Measurements from ENCODE around the gene NACA2. TPM values are rescaled to one million over a fixed set of nuclear protein-coding genes. Genes with fewer than 3 reads are reported as not detected.

Gene NACA2
- total RNA-seq, 1 experiment from 2014 or later, result not detected

DNA sequence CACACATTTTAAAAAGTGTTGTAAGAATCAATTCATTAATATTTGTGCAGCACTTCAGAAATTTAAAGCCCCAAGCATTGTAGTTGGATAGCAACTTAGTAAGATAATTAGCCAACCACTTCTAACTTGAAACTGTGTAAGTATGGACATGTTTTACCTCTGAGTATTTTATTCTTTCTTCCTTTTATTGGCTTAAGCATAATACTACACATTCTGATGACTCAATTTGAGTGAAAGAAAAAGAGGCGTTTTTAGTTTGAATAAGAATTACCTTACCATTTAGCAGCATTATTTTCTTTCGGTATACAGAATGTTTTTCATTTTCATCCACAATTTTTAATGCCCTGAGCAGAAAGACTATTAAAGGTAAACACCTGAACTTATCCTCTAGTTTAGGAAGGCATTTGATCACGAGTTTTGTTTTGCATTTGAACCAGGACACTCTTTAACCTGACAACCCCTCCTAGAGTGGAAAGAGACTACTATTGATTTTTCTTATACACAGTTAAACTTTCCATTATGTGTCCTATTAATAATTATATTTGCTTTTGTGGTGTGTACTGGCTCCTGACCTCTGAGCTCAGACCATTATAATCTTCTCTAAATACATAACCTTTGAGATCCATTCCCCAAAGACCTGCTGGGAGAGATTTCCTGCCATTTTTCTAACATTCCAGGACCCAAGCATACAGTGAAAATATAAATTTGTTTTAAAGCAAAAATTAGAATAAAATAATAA, 9.2 kb downstream of the NACA2 start (continued):
- TF ChIP-seq, protein P1, sequence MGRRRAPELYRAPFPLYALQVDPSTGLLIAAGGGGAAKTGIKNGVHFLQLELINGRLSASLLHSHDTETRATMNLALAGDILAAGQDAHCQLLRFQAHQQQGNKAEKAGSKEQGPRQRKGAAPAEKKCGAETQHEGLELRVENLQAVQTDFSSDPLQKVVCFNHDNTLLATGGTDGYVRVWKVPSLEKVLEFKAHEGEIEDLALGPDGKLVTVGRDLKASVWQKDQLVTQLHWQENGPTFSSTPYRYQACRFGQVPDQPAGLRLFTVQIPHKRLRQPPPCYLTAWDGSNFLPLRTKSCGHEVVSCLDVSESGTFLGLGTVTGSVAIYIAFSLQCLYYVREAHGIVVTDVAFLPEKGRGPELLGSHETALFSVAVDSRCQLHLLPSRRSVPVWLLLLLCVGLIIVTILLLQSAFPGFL (CRISPR knock-in tag; IDR thresholded peaks at IDR 0.05; ENCODE audit: borderline replicate concordance), result no peak
- TF ChIP-seq JAZF1 (CRISPR knock-in tag; IDR thresholded peaks at IDR 0.05) (no peak), HMGA2 (CRISPR knock-in tag; IDR thresholded peaks at IDR 0.05) (no peak)

DNA sequence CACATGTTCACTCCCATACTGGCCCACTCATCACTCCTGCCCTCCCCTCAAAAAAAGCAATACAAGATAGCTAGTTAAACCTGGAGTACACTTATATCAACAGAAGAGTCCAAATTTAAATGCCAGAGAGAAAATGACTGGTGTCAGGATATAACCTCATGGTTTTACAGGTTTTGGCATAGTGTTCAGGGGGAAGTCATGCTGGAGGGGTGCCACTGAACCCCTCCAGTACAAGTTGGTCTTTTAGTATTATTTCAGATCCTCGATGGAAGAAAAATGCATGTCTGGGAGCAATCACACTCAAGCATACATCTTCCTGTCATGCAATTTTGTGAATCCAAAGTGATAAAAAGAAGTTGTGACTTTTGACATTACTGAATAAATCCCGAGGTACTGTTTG, 10.5 kb downstream of the NACA2 start:
- CTCF ChIA-PET, result no interaction called here
- no peaks in the 10 kb centered on the region for H3K36me3 Mint-ChIP-seq
- H3K4me1 Mint-ChIP-seq, result peaks cover 3% of the 10 kb centered on the region; the same call in 1 of the 2 replicates
- H3K4me3 Mint-ChIP-seq, result no peak overlapping the region
- DNase-seq (ENCODE audit: low spot score), result no peak
- H3K27ac Mint-ChIP-seq, result no peak overlapping the region
- H3K27me3 Mint-ChIP-seq (ENCODE audit: low read depth), result no peaks in the 10 kb centered on the region
- POLR2A ChIA-PET, result no interaction called here
- TF ChIP-seq ESRRA (CRISPR knock-in tag; IDR thresholded peaks at IDR 0.05; ENCODE audit: borderline replicate concordance), result no peak
- TF ChIP-seq, protein P2, sequence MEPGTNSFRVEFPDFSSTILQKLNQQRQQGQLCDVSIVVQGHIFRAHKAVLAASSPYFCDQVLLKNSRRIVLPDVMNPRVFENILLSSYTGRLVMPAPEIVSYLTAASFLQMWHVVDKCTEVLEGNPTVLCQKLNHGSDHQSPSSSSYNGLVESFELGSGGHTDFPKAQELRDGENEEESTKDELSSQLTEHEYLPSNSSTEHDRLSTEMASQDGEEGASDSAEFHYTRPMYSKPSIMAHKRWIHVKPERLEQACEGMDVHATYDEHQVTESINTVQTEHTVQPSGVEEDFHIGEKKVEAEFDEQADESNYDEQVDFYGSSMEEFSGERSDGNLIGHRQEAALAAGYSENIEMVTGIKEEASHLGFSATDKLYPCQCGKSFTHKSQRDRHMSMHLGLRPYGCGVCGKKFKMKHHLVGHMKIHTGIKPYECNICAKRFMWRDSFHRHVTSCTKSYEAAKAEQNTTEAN (CRISPR knock-in tag; IDR thresholded peaks at IDR 0.05), result no peak
- TF ChIP-seq NR2C2 (CRISPR knock-in tag; IDR thresholded peaks at IDR 0.05), result no peak
- TF ChIP-seq RORB (CRISPR knock-in tag; IDR thresholded peaks at IDR 0.05), result no peak
- TF ChIP-seq, protein P3, sequence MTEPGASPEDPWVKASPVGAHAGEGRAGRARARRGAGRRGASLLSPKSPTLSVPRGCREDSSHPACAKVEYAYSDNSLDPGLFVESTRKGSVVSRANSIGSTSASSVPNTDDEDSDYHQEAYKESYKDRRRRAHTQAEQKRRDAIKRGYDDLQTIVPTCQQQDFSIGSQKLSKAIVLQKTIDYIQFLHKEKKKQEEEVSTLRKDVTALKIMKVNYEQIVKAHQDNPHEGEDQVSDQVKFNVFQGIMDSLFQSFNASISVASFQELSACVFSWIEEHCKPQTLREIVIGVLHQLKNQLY (CRISPR knock-in tag; IDR thresholded peaks at IDR 0.05), result no peak
- TF ChIP-seq ZNF423 (CRISPR knock-in tag; IDR thresholded peaks at IDR 0.05), result no peak
- no peak for TF ChIP-seq TP53 (CRISPR knock-in tag; IDR thresholded peaks at IDR 0.05)
- TF ChIP-seq OVOL2 (CRISPR knock-in tag; IDR thresholded peaks at IDR 0.05; ENCODE audit: borderline replicate concordance), result no peak
- TF ChIP-seq, protein P1 (CRISPR knock-in tag; IDR thresholded peaks at IDR 0.05; ENCODE audit: borderline replicate concordance), result no peak
- no peak for TF ChIP-seq CBFB (CRISPR knock-in tag; IDR thresholded peaks at IDR 0.05; ENCODE audit: low read depth)
- TF ChIP-seq JUN (CRISPR knock-in tag; IDR thresholded peaks at IDR 0.05), result no peak
- TF ChIP-seq SOX15 (CRISPR knock-in tag; IDR thresholded peaks at IDR 0.05), result no peak
- no peak for TF ChIP-seq GTF2I (CRISPR knock-in tag; conservative IDR thresholded peaks at IDR 0.05)
- TF ChIP-seq, protein P4, sequence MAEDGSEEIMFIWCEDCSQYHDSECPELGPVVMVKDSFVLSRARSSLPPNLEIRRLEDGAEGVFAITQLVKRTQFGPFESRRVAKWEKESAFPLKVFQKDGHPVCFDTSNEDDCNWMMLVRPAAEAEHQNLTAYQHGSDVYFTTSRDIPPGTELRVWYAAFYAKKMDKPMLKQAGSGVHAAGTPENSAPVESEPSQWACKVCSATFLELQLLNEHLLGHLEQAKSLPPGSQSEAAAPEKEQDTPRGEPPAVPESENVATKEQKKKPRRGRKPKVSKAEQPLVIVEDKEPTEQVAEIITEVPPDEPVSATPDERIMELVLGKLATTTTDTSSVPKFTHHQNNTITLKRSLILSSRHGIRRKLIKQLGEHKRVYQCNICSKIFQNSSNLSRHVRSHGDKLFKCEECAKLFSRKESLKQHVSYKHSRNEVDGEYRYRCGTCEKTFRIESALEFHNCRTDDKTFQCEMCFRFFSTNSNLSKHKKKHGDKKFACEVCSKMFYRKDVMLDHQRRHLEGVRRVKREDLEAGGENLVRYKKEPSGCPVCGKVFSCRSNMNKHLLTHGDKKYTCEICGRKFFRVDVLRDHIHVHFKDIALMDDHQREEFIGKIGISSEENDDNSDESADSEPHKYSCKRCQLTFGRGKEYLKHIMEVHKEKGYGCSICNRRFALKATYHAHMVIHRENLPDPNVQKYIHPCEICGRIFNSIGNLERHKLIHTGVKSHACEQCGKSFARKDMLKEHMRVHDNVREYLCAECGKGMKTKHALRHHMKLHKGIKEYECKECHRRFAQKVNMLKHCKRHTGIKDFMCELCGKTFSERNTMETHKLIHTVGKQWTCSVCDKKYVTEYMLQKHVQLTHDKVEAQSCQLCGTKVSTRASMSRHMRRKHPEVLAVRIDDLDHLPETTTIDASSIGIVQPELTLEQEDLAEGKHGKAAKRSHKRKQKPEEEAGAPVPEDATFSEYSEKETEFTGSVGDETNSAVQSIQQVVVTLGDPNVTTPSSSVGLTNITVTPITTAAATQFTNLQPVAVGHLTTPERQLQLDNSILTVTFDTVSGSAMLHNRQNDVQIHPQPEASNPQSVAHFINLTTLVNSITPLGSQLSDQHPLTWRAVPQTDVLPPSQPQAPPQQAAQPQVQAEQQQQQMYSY (CRISPR knock-in tag; IDR thresholded peaks at IDR 0.05), result no peak
- no peak for TF ChIP-seq ZNF416 (CRISPR knock-in tag; IDR thresholded peaks at IDR 0.05)
- no peak for TF ChIP-seq NFYB (CRISPR knock-in tag; conservative IDR thresholded peaks at IDR 0.05; ENCODE audit: low read depth)
- TF ChIP-seq, protein P5, sequence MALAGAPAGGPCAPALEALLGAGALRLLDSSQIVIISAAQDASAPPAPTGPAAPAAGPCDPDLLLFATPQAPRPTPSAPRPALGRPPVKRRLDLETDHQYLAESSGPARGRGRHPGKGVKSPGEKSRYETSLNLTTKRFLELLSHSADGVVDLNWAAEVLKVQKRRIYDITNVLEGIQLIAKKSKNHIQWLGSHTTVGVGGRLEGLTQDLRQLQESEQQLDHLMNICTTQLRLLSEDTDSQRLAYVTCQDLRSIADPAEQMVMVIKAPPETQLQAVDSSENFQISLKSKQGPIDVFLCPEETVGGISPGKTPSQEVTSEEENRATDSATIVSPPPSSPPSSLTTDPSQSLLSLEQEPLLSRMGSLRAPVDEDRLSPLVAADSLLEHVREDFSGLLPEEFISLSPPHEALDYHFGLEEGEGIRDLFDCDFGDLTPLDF (CRISPR knock-in tag; IDR thresholded peaks at IDR 0.05), result no peak
- TF ChIP-seq SMAD3 (CRISPR knock-in tag; IDR thresholded peaks at IDR 0.05; ENCODE audit: borderline replicate concordance), result no peak
- no peak for TF ChIP-seq JAZF1 (CRISPR knock-in tag; IDR thresholded peaks at IDR 0.05)
- no peak for ATAC-seq
- H3K9me3 Mint-ChIP-seq, result no peaks in the 10 kb centered on the region

All from WTC11 (cell line).